ENCODE measurements around the gene MROH9.

GRCh38 chr1:170885551-170885950 is 49.8 kb upstream of the MROH9 start:
- no peak for TF ChIP-seq ZNF143 (CRISPR knock-in tag; IDR thresholded peaks at IDR 0.05)
- TF ChIP-seq ZC3H4 (CRISPR knock-in tag; IDR thresholded peaks at IDR 0.05; ENCODE audit: borderline replicate concordance): no peak
- no peak for TF ChIP-seq ZNF768 (CRISPR knock-in tag; IDR thresholded peaks at IDR 0.05)
- TF ChIP-seq ZBTB40 (IDR thresholded peaks at IDR 0.05): no peak
- no peak for TF ChIP-seq ZBTB40 (CRISPR knock-in tag; IDR thresholded peaks at IDR 0.05)
- no peak for TF ChIP-seq ZNF280D (CRISPR knock-in tag; IDR thresholded peaks at IDR 0.05)
- TF ChIP-seq ZFX (CRISPR knock-in tag; IDR thresholded peaks at IDR 0.05; ENCODE audit: low read depth): no peak
- TF ChIP-seq ZNF431 (CRISPR knock-in tag; IDR thresholded peaks at IDR 0.05; ENCODE audit: borderline replicate concordance, low read depth): no peak
- no peak for TF ChIP-seq ZNF260 (CRISPR knock-in tag; IDR thresholded peaks at IDR 0.05; ENCODE audit: borderline replicate concordance, low read depth)
- TF ChIP-seq ZSCAN5A (CRISPR knock-in tag; IDR thresholded peaks at IDR 0.05; ENCODE audit: borderline replicate concordance): no peak
- no peak for TF ChIP-seq HINFP (CRISPR knock-in tag; IDR thresholded peaks at IDR 0.05; ENCODE audit: low read depth)
- TF ChIP-seq ZNF207 (IDR thresholded peaks at IDR 0.05; ENCODE audit: borderline replicate concordance): no peak
- no peak for TF ChIP-seq ZBTB10 (CRISPR knock-in tag; IDR thresholded peaks at IDR 0.05; ENCODE audit: borderline replicate concordance)
